A673 (cell line): ENCODE data around the gene CTTNBP2. TPM values are rescaled to one million over a fixed set of nuclear protein-coding genes. Genes with fewer than 3 reads are reported as not detected.

ENCODE experiments used
- BruUV-seq: library from RNA; stranded (reverse); fragments of 400-500 nt; replicated peaks from 2 replicates; lab custom pipeline; 2021; lab: Mats Ljungman, UMichigan
- CTCF ChIA-PET: fragments of 300-600 bp; sonication (Branson Sonifier 250); formaldehyde crosslinking; loops from one replicate; lab custom pipeline; 2022; ENCODE audit warnings: antibody characterized with exemption; lab: Charles Lee
- POLR2A ChIA-PET: fragments of 300-600 bp; sonication (Branson Sonifier 250); formaldehyde crosslinking; loops from one replicate; lab custom pipeline; 2022; ENCODE audit warnings: antibody characterized with exemption; ENCODE audit not compliant: low non-redundant PET; lab: Charles Lee
- DNase-seq: peaks from one replicate; pipeline ENCODE4 v3.0.0-alpha.2; 2015; ENCODE audit warnings: low spot score
- H3K27ac ChIP-seq: fragments of 200-600 bp; sonication (generic); 2 replicates; pipeline ENCODE4 v1.5.1; 2016; ENCODE audit warnings: mixed run types, low read depth, mild to moderate bottlenecking, mixed read lengths, antibody characterized with exemption, low read length; ENCODE audit not compliant: poor library complexity, severe bottlenecking
- H3K27me3 ChIP-seq: fragments of 200-600 bp; sonication (generic); replicated peaks from 2 replicates; pipeline ENCODE4 v1.6.1; 2017; ENCODE audit warnings: mixed run types, low read depth, mild to moderate bottlenecking, mixed read lengths, antibody characterized with exemption, low read length; ENCODE audit not compliant: insufficient read depth, poor library complexity
- H3K36me3 ChIP-seq: fragments of 200-600 bp; sonication (generic); 2 replicates; pipeline ENCODE4 v1.6.1; 2016; ENCODE audit warnings: mixed run types, mild to moderate bottlenecking, mixed read lengths, antibody characterized with exemption, low read length; ENCODE audit not compliant: insufficient read depth, poor library complexity, severe bottlenecking
- H3K4me1 ChIP-seq: fragments of 200-600 bp; sonication (generic); 2 replicates; pipeline ENCODE4 v1.6.1; 2017; ENCODE audit warnings: mixed run types, mild to moderate bottlenecking, mixed read lengths, antibody characterized with exemption, low read length; ENCODE audit not compliant: insufficient read depth, poor library complexity, severe bottlenecking
- H3K4me3 ChIP-seq: fragments of 200-600 bp; sonication (generic); 2 replicates; pipeline ENCODE4 v1.5.1; 2016; ENCODE audit warnings: low read depth, mixed run types, mild to moderate bottlenecking, mixed read lengths, low read length; ENCODE audit not compliant: poor library complexity, severe bottlenecking
- H3K9me3 ChIP-seq: fragments of 200-600 bp; sonication (generic); 2 replicates; pipeline ENCODE4 v1.6.1; 2016; ENCODE audit warnings: mixed run types, low read depth, mild to moderate bottlenecking, mixed read lengths, antibody characterized with exemption, low read length; ENCODE audit not compliant: poor library complexity, severe bottlenecking
- EZH2 ChIP-seq: fragments of 200-600 bp; sonication (generic); IDR thresholded peaks from 2 replicates; pipeline ENCODE4 v1.6.1; 2017; ENCODE audit warnings: borderline replicate concordance, low read depth, mild to moderate bottlenecking, mixed read lengths, antibody characterized with exemption, low read length; ENCODE audit not compliant: poor library complexity, severe bottlenecking
- intact Hi-C: fragments of 100-400 bp; cut with micrococcal nuclease; formaldehyde crosslinking; loops from one replicate; pipeline ENCODE4 v1.10.0; 2022; ENCODE audit not compliant: unreplicated experiment
- total RNA-seq: library from RNA; stranded (reverse); gene quantifications from 2 replicates; pipeline ENCODE4 v1.2.3, GENCODE V29; 2021
- TF ChIP-seq, protein P1 (sequence below): fragments of 300-800, 200-600 bp; sonication (generic); conservative IDR thresholded peaks from 2 replicates; pipeline ENCODE4 v1.5.1; 2017; ENCODE audit warnings: low read depth, mild to moderate bottlenecking, antibody characterized with exemption, low read length, moderate library complexity, mixed read lengths

Gene CTTNBP2
- total RNA-seq, 1 experiment from 2014 or later = 21.8 TPM

DNA sequence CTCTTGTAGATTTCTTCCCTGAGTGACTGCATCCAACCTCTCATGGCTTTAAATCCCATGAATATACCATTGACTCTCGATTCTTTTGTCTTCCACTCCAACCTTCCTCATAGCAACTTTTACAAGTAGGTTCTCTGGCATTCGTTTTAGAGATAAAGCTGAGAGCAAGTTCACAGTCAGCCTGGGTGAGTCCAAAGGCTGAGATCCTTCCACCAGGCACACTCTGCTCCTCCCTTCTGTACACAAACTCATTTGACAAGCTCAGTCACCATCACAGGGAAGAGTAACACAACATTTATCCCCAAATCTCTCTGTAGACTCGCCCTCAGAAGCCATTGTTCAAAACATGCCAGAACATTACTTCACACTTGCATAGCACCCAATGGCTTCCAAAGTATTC is 10.9 kb downstream of the CTTNBP2 start:
- TF ChIP-seq EZH2 = no peak
- TF ChIP-seq, protein P1, sequence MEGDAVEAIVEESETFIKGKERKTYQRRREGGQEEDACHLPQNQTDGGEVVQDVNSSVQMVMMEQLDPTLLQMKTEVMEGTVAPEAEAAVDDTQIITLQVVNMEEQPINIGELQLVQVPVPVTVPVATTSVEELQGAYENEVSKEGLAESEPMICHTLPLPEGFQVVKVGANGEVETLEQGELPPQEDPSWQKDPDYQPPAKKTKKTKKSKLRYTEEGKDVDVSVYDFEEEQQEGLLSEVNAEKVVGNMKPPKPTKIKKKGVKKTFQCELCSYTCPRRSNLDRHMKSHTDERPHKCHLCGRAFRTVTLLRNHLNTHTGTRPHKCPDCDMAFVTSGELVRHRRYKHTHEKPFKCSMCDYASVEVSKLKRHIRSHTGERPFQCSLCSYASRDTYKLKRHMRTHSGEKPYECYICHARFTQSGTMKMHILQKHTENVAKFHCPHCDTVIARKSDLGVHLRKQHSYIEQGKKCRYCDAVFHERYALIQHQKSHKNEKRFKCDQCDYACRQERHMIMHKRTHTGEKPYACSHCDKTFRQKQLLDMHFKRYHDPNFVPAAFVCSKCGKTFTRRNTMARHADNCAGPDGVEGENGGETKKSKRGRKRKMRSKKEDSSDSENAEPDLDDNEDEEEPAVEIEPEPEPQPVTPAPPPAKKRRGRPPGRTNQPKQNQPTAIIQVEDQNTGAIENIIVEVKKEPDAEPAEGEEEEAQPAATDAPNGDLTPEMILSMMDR = no peak
- H3K27ac ChIP-seq = no peak overlapping the region
- ChIA-PET POLR2A (interaction anchor here (0.7 kb wide), 1 partner anchor 565 kb away, joined by 3 read pairs; no protein-coding TSS in a partner anchor), CTCF (no interaction called here)
- DNase-seq = no peak
- H3K4me3 ChIP-seq = no peak overlapping the region
- no peaks in the 10 kb centered on the region for H3K9me3 ChIP-seq
- H3K36me3 ChIP-seq = peaks cover 7% of the 10 kb centered on the region
- BruUV-seq = no TSS peak
- H3K4me1 ChIP-seq = peaks cover 26% of the 10 kb centered on the region
- H3K27me3 ChIP-seq = no peaks in the 10 kb centered on the region
- intact Hi-C loops = no loop called here

DNA sequence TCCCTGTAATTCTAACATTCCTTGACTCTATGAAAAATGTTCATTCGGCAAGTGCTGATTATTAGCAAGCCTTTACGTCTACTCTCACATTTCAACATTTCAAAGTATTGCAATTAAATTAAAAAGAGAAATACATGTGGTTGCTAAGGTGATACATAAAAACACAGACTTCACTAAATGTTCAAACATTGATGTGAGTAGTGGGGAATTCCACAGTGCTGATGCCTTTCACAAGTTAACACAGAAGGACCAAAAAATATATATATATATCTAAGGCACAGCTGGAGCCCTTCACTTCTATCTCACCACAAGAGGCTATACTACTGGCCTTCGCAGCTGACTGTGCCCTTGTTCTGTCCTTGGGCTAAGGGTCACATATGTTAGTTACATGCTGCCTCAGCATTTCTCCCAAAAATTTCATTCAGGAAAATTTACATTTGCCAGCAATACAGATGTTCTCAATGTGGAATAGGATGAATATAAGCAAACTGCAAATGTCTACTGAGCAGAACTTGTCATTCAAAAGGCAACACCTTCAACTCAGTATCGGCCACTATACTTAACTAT is 13.9 kb downstream of the CTTNBP2 start:
- no peak overlapping the region for H3K4me3 ChIP-seq
- no peak for DNase-seq
- peaks cover 7% of the 10 kb centered on the region for H3K36me3 ChIP-seq
- H3K27me3 ChIP-seq = no peaks in the 10 kb centered on the region
- H3K4me1 ChIP-seq = peaks cover 10% of the 10 kb centered on the region
- no peaks in the 10 kb centered on the region for H3K9me3 ChIP-seq
- intact Hi-C loops = no loop called here
- CTCF ChIA-PET = no interaction called here
- TF ChIP-seq, protein P1 = no peak
- TF ChIP-seq EZH2 = no peak
- BruUV-seq = no TSS peak
- no peak overlapping the region for H3K27ac ChIP-seq
- POLR2A ChIA-PET = no interaction called here

DNA sequence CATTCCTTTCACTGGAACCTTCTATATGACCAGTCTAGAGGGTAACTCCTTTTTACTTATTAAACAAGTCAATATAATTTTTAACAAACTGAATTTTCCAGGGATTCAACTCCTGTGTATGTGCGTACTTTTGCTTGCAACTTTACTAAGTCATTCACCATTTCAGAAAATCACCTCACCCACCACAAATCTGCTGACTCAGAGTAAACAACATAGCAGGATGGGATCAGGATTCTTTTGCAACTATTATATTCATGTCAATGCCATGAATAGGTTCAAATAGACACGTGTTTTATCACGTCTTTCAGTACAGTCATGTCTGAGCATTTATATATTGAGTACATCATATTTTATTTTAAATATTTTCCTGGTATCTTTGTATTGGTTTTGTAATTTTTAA is 14.5 kb downstream of the CTTNBP2 start:
- Histone ChIP-seq H3K27me3 (no peaks in the 10 kb centered on the region), H3K36me3 (peaks cover 7% of the 10 kb centered on the region), H3K4me1 (peaks cover 4% of the 10 kb centered on the region), H3K27ac (no peak overlapping the region), H3K4me3 (no peak overlapping the region), H3K9me3 (no peaks in the 10 kb centered on the region)
- CTCF ChIA-PET = no interaction called here
- DNase-seq = no peak
- intact Hi-C loops = no loop called here
- BruUV-seq = no TSS peak
- TF ChIP-seq, protein P1 = no peak
- no peak for TF ChIP-seq EZH2
- POLR2A ChIA-PET = no interaction called here
